ENCODE results near the gene TMEM151B. TPM values are rescaled to one million over a fixed set of nuclear protein-coding genes. Genes with fewer than 3 reads are reported as not detected.

TMEM151B gene
- total RNA-seq, 1 donor from 2014 or later: 0.13 TPM

DNA sequence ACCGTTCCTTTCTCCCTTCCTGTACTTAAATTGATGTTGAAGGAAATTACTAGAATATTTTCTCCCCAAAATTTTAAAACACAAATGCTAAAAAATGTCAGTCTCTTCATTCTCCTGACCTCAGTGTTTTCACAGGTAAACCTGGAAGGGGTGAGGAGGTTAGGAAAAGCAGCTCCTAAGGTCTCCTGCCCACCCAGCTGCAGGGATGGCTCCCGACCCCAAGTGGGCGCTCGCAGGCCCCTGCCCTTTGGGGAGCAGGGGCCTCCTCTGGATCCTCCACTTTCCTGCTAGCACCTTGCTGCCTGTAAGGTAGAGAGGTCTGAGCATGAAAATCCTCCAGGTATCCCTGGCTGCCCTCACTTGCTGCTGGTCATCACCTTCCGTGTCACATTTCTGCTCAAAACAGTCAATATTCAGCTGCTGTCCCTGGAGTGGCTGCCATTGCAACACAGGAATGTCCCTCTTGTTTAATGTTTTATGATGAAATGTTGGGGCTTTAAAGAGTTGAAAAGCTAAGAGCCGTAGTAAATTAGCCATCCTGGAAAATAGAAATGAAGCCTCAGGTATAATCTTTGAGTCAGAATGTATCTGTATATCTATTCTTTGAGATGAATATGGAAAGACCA is 34.2 kb upstream of the TMEM151B start:
- no peaks in the 10 kb centered on the region for H3K9me3 Mint-ChIP-seq
- peaks cover 30% of the 10 kb centered on the region for H3K4me1 Mint-ChIP-seq
- DNase-seq (ENCODE audit: low spot score): no peak

DNA sequence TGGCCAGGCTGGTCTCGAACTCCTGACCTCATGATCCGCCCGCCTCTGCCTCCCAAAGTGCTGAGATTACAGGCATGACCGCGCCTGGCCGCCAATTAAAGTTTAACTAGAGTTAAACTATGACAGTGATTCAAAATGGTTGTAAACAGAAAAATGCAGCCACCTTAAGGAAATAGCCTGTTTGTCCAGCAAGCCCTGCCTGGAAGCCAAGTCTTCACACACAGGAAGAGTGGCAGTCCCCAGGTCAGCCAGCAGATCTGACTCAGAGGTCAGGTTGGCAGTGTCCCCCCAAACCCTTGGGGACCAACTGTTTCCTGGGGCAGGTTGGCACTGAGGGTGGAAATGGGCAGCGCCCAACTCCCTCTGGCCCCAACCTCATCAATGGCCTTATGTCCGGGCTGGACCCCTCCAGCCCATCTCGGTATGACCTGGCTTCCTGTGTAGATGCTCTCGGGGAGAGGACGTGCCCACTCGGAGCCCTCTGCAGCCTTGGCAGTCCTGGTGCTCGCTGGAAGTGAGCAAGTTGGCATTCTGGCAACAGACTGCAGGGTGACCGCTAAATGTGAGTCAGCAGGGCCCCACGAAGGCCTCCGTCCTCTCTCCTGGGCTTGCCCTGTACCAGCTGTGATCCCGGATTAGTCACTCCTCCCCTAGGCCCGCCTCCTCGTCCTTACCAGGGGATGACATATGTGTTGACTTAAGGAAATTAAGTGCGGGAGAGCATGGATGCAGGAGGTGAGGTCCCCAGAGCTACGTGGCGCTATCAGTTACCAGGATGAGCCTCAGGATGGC is 33.0 kb upstream of the TMEM151B start:
- H3K4me2 ChIP-seq: peak overlapping the region; percentile 80
- TF ChIP-seq EZH2 (IDR thresholded peaks at IDR 0.05) (no peak), CTCF (IDR thresholded peaks at IDR 0.05) (no peak), EZH2phosphoT487 (IDR thresholded peaks at IDR 0.05) (no peak)
- H2AFZ ChIP-seq (replicated peaks): peak overlapping the region; percentile 83
- H3K4me3 ChIP-seq: peak overlapping the region; percentile 54
- no peaks in the 10 kb centered on the region for H3K27me3 ChIP-seq
- no peak overlapping the region for H3K27ac ChIP-seq
- DNase-seq (ENCODE audit: low spot score): peak; percentile 79
- peaks cover 23% of the 10 kb centered on the region for H3F3A ChIP-seq (ENCODE audit: low read depth)
- no peaks in the 10 kb centered on the region for H3K9me3 ChIP-seq (ENCODE audit: low read depth)
- H3K9me3 Mint-ChIP-seq: no peaks in the 10 kb centered on the region
- H3K27me3 Mint-ChIP-seq (ENCODE audit: insufficient read depth, low read depth): peaks cover 7% of the 10 kb centered on the region
- no peaks in the 10 kb centered on the region for H3K36me3 ChIP-seq
- H3K4me3 Mint-ChIP-seq: peak overlapping the region; percentile 80
- H3K4me1 ChIP-seq: peaks cover 8% of the 10 kb centered on the region
- no peaks in the 10 kb centered on the region for H4K20me1 ChIP-seq (ENCODE audit: low read depth)
- peaks cover 30% of the 10 kb centered on the region for H3K4me1 Mint-ChIP-seq
- peaks cover 3% of the 10 kb centered on the region for H3K36me3 Mint-ChIP-seq
- no peak overlapping the region for H3K9ac ChIP-seq
- no peaks in the 10 kb centered on the region for H3K79me2 ChIP-seq (ENCODE audit: low read depth)
- peak overlapping the region; percentile 88 for H3K27ac Mint-ChIP-seq

More for the DNA sequence above, 34.2 kb upstream of the TMEM151B start:
- Histone ChIP-seq H2AFZ (replicated peaks) (no peak overlapping the region), H3K36me3 (no peaks in the 10 kb centered on the region), H3K9me3 (ENCODE audit: low read depth) (no peaks in the 10 kb centered on the region), H4K20me1 (ENCODE audit: low read depth) (no peaks in the 10 kb centered on the region), H3K79me2 (ENCODE audit: low read depth) (no peaks in the 10 kb centered on the region), H3K9ac (no peak overlapping the region), H3K27me3 (no peaks in the 10 kb centered on the region), H3K4me2 (no peak overlapping the region), H3F3A (ENCODE audit: low read depth) (peaks cover 22% of the 10 kb centered on the region), H3K4me3 (no peak overlapping the region), H3K4me1 (peaks cover 8% of the 10 kb centered on the region), H3K27ac (no peak overlapping the region)
- TF ChIP-seq EZH2 (IDR thresholded peaks at IDR 0.05): no peak
- TF ChIP-seq CTCF (IDR thresholded peaks at IDR 0.05): no peak
- no peak for TF ChIP-seq EZH2phosphoT487 (IDR thresholded peaks at IDR 0.05)
- no peak overlapping the region for H3K4me3 Mint-ChIP-seq
- peaks cover 5% of the 10 kb centered on the region for H3K36me3 Mint-ChIP-seq
- H3K27me3 Mint-ChIP-seq (ENCODE audit: insufficient read depth, low read depth): peaks cover 9% of the 10 kb centered on the region
- no peak overlapping the region for H3K27ac Mint-ChIP-seq

- H3K9me3 ChIP-seq (ENCODE audit: low read depth): no peaks in the 10 kb centered on the region
Measured at GRCh38 chr6:44237813-44238433, 32.3 kb upstream of the TMEM151B start.

More at GRCh38 chr6:44237813-44238433, 32.3 kb upstream of the TMEM151B start:
- Histone ChIP-seq H2AFZ (replicated peaks) (peak overlapping the region; percentile 83), H3F3A (ENCODE audit: low read depth) (peaks cover 29% of the 10 kb centered on the region), H3K27ac (no peak overlapping the region), H3K79me2 (ENCODE audit: low read depth) (no peaks in the 10 kb centered on the region), H4K20me1 (ENCODE audit: low read depth) (no peaks in the 10 kb centered on the region), H3K9ac (no peak overlapping the region), H3K4me3 (peak overlapping the region; percentile 54), H3K36me3 (no peaks in the 10 kb centered on the region), H3K4me1 (peaks cover 8% of the 10 kb centered on the region), H3K27me3 (no peaks in the 10 kb centered on the region), H3K4me2 (peak overlapping the region; percentile 80)
- peak overlapping the region; percentile 80 for H3K4me3 Mint-ChIP-seq
- TF ChIP-seq CTCF (IDR thresholded peaks at IDR 0.05) (peak; percentile 96), EZH2 (IDR thresholded peaks at IDR 0.05) (no peak), EZH2phosphoT487 (IDR thresholded peaks at IDR 0.05) (no peak)
- peaks cover 7% of the 10 kb centered on the region for H3K27me3 Mint-ChIP-seq (ENCODE audit: insufficient read depth, low read depth)
- peak overlapping the region; percentile 88 for H3K27ac Mint-ChIP-seq
- H3K9me3 Mint-ChIP-seq: no peaks in the 10 kb centered on the region
- peaks cover 30% of the 10 kb centered on the region for H3K4me1 Mint-ChIP-seq
- peaks cover 3% of the 10 kb centered on the region for H3K36me3 Mint-ChIP-seq
- peak; percentile 87 for DNase-seq (ENCODE audit: low spot score)
